Subcutaneous abdominal adipose tissue (tissue), 5 donors: ENCODE measurements around the gene NDUFA7.
"Not testable (repeated sequence)": the region's sequence is repeated elsewhere in the genome, so short reads cannot be mapped to it uniquely, and the experiment has no call there.

Source experiments
- H3K27ac ChIP-seq: one replicate; pipeline ENCODE4 v1.7.0; 2013; ENCODE audit warnings: low read depth, mild to moderate bottlenecking, inconsistent platforms, low read length, moderate library complexity
- H3K27me3 ChIP-seq, 5 donors: one replicate each; pipeline ENCODE4 v1.7.0; 2013; ENCODE audit warnings: low read length in 5 of 5, inconsistent platforms in 1 of 5; ENCODE audit not compliant: control insufficient read depth in 5 of 5, insufficient read depth in 4 of 5
- H3K36me3 ChIP-seq, 5 donors: one replicate each; pipeline ENCODE4 v1.7.0; 2013; ENCODE audit warnings: low read length in 5 of 5; ENCODE audit not compliant: control insufficient read depth in 5 of 5, insufficient read depth in 5 of 5
- H3K4me1 ChIP-seq, 5 donors: one replicate each; pipeline ENCODE4 v1.7.0; 2013; ENCODE audit warnings: low read length in 5 of 5, mild to moderate bottlenecking in 3 of 5, moderate library complexity in 1 of 5; ENCODE audit not compliant: control insufficient read depth in 5 of 5, insufficient read depth in 5 of 5
- H3K4me3 ChIP-seq, 5 donors: one replicate each; pipeline ENCODE4 v1.7.0; 2013; ENCODE audit warnings: low read length in 5 of 5, low read depth in 1 of 5
- H3K9ac ChIP-seq, 5 donors: one replicate each; pipeline ENCODE4 v1.7.0; 2013; ENCODE audit warnings: low read length in 5 of 5, mild to moderate bottlenecking in 4 of 5, moderate library complexity in 3 of 5
- H3K9me3 ChIP-seq, 5 donors: one replicate each; pipeline ENCODE4 v1.7.0; 2013; ENCODE audit warnings: low read length in 5 of 5; ENCODE audit not compliant: control insufficient read depth in 5 of 5
- donor health status: healthy.
- donor health status: healthy.
- donor health status: healthy.
- donor health status: healthy.
- donor health status: healthy.

NDUFA7 gene

DNA sequence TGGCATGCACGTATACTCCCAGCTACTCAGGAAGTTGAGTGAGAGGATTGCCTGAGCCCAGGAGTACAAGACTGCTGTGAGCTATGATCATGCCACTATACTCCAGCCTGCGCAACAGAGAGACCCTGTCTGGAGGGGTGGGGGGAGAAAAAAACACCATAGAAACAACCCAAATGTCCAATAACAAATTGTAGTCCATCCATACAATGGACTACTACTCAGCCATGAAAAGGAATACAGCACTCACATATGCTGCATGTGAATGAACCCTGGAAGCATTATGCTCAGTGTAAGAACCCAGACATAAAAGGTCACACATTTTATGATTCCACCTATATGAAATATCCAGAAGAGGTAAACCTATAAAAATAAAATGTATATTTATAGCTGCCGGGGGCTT, 55.3 kb downstream of the NDUFA7 start:
- Histone ChIP-seq H3K4me3 (no peak overlapping the region), H3K27ac (no peak overlapping the region), H3K9ac (no peak overlapping the region), H3K27me3 (peaks cover 0 to 2% (median 0%) of the 10 kb centered on the region in 5 donors), H3K36me3 (peaks cover 0 to 13% (median 3%) of the 10 kb centered on the region in 5 donors), H3K9me3 (no peaks in the 10 kb centered on the region), H3K4me1 (peaks cover 0 to 10% (median 7%) of the 10 kb centered on the region in 5 donors)

DNA sequence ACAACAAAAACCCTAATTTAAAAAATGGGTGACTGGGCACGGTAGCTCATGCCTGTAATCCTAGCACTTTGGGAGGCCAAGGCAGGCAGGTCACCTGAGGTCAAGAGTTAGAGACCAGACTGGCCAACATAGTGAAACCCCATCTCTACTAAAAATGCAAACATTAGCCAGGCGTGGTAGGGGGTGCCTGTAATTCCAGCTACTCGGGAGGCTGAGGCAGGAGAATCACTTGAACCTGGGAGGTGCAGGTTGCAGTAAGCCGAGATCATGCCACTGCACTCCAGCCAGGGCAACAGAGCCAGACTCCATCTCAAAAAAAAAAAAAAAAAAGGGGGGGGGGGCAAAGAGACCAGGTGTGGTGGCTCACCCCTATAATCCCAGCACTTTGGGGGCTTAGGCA, 56.9 kb downstream of the NDUFA7 start:
- not testable (repeated sequence) for H3K27me3 ChIP-seq, H3K4me3 ChIP-seq, H3K4me1 ChIP-seq, H3K27ac ChIP-seq, H3K9ac ChIP-seq, H3K9me3 ChIP-seq
- peaks cover 0 to 17% (median 3%) of the 10 kb centered on the region in 5 donors for H3K36me3 ChIP-seq

DNA sequence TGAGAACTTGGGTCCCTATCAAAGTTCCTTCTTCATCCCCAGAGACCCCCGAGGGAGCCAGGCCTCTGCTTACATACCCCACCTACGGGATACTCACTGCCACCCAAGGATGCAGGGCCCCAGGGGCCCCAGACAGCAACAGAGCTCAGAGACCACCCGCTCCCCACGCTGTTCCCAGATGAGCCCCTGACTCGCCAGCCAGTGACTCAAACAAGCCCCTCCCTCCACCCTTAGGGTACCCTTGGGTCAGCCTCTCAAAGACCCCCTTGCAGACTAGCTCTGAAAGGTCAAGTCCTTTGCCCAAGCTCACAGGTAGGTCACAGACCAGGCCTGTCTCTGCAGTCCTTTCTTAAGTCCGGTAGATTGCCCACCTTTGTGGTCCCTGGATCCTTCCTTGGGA, 58.7 kb downstream of the NDUFA7 start:
- H3K9ac ChIP-seq: no peak overlapping the region
- H3K27ac ChIP-seq: no peak overlapping the region
- H3K4me1 ChIP-seq: no peaks in the 10 kb centered on the region
- H3K36me3 ChIP-seq: peaks cover 0 to 25% (median 8%) of the 10 kb centered on the region in 5 donors
- H3K9me3 ChIP-seq: no peaks in the 10 kb centered on the region
- peaks cover 0 to 2% (median 0%) of the 10 kb centered on the region in 5 donors for H3K27me3 ChIP-seq
- no peak overlapping the region for H3K4me3 ChIP-seq

DNA sequence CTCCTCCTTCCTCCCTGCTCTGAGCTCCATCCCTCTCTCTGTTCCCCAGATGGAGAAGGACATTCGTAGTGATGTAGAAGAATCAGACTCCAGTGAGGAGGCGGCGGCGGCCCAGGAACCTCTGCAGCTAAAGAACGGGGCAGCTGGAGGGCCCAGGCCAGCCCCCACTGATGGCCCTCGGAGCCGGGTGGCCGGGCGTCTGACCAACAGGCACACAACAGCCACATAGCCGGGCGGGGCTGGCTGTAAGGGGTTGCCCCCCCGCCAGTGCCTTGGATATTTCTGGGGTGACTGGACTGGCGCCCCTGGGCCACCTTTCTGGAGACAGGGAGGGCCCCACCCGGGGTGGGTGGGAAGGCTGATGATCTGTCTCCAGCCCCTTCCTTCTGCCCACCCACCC, 59.3 kb downstream of the NDUFA7 start:
- Histone ChIP-seq H3K27me3 (peaks cover 0 to 2% (median 0%) of the 10 kb centered on the region in 5 donors), H3K9me3 (no peaks in the 10 kb centered on the region), H3K4me1 (no peaks in the 10 kb centered on the region), H3K9ac (no peak overlapping the region), H3K4me3 (no peak overlapping the region), H3K36me3 (peaks cover 0 to 30% (median 10%) of the 10 kb centered on the region in 5 donors), H3K27ac (no peak overlapping the region)

DNA sequence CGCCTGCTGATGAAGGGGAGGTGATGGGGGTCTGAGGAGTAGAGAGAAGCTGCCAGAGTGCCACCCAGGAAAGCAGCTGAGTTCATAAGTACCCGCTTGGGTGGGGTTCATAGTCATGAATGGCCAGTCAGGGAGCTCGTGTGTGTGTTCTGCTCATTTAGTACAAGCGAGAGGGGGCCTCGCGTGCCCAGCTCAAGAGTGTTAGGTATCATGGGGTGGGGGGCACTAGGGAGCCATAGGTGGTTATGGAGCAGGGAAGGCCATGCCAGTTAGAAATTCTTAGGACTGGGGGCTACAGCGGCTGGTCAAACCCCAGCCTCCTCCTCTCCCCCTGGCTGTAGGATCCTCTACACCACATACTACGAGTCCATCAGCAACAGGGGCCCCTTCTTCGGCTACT, 59.8 kb downstream of the NDUFA7 start:
- Histone ChIP-seq H3K4me3 (no peak overlapping the region), H3K36me3 (peaks cover 0 to 35% (median 12%) of the 10 kb centered on the region in 5 donors), H3K27ac (no peak overlapping the region), H3K27me3 (peaks cover 0 to 2% (median 0%) of the 10 kb centered on the region in 5 donors), H3K9ac (no peak overlapping the region), H3K9me3 (no peaks in the 10 kb centered on the region), H3K4me1 (no peaks in the 10 kb centered on the region)
